ENCODE measurements around the gene RSPRY1. TPM values are rescaled to one million over a fixed set of nuclear protein-coding genes. Genes with fewer than 3 reads are reported as not detected.
"Not testable (repeated sequence)": the region's sequence is repeated elsewhere in the genome, so short reads cannot be mapped to it uniquely, and the experiment has no call there.

RSPRY1 gene
- total RNA-seq, 2 experiments from 2014 or later = 32.6 to 33.7 TPM

DNA sequence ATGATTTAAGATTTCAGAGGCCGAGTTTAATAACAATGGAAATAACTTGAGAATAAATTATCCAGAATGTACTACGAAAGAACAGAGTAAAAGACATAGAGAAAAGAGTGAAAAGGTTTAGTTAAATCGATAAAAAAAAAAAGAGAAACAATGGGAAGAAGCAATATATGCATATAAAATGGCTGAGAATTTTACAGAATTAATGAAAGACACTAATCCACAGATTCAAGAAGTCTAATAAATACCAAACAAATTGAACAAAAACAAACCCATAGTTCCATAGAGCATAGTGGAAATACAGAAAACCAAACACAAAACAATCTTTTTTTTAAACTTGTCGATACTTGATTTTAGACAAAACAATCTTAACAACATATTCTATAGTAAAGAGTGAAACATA, 2.0 kb upstream of the RSPRY1 start:
- Mint-ChIP-seq H3K9me3 (ENCODE audit: low read depth) (no peaks in the 10 kb centered on the region), H3K27me3 (no peaks in the 10 kb centered on the region), H3K36me3 (peaks cover 2% of the 10 kb centered on the region), H3K27ac (no peak overlapping the region), H3K4me1 (peaks cover 37% of the 10 kb centered on the region), H3K4me3 (peak overlapping the region; percentile 97)
- CTCF ChIA-PET = interaction anchor here (1.3 to 1.9 kb wide), 2 partner anchors 91 to 101 kb away, joined by 4 to 8 read pairs; no protein-coding TSS in a partner anchor
- ATAC-seq (no peak), DNase-seq (no peak)

DNA sequence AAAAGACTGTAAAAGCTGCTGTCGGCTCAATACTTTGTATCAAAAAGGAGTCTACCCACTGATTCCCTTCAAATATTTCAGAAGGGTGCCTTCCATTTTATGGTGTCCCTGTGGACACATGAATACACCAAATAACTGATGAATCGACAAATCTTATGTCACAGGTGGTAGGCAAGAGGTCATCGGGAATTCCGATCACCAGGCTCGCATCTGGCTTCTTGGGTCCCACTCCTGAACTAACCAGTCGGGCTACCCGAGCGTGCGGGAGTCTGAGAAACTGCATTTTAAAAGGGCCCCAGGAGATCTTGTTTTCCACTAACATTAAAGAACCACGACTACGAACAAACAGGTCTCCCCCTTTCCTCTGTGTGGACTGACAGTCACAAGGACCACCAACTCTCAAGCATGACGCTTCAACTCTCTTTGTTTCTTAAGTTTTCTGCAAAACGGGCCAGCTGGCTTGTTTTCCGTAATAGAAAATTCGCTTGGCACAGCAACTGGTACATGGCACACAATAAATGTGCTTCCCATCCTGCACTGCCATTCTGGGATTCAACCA, 1.2 kb upstream of the RSPRY1 start:
- DNase-seq = no peak
- CTCF ChIA-PET = interaction anchor here (0.6 to 3.7 kb wide), 6 partner anchors 10 to 347 kb away, joined by 3 to 16 read pairs (median 5); partner anchors contain the start of gene CPNE2
- H3K36me3 Mint-ChIP-seq = peaks cover 6% of the 10 kb centered on the region

DNA sequence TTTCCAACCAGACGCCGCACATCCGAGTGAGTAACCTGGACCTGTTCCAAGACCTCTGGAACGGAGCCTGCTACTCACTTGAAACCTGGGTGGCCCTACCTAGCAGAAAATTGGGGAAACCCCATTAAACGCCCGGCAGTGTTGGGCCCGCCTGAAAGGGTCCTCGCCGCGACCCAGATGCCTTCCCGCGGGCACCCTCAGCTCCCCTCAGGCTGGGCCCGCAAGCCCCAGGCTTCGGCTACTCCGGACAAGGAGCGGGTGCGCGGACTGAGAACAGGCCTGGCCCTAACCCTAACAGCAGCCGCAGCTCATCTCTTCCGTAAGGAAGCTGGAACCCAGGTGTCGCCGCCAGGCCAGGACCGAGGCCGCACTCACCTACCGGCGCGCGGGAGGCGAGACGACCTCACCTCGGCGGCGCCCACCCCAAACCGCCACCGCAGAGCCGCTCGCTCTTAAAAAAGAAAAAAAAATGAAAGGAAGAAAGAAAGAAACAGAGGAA, 634 bp upstream of the RSPRY1 start:
- peaks cover 9% of the 10 kb centered on the region for H3K36me3 Mint-ChIP-seq
- peak overlapping the region; percentile 93 for H3K27ac Mint-ChIP-seq
- CTCF ChIA-PET = interaction anchor here (0.7 to 3.7 kb wide), 11 partner anchors 9 to 342 kb away, joined by 3 to 16 read pairs (median 4); partner anchors contain the start of gene CPNE2
- DNase-seq (no peak), ATAC-seq (peak; percentile 27)
- no peaks in the 10 kb centered on the region for H3K9me3 Mint-ChIP-seq (ENCODE audit: low read depth)
- H3K27me3 Mint-ChIP-seq = no peaks in the 10 kb centered on the region
- peak overlapping the region; percentile 97 for H3K4me3 Mint-ChIP-seq
- H3K4me1 Mint-ChIP-seq = peaks cover 39% of the 10 kb centered on the region

More for the DNA sequence above, 1.2 kb upstream of the RSPRY1 start:
- peaks cover 39% of the 10 kb centered on the region for H3K4me1 Mint-ChIP-seq
- H3K27ac Mint-ChIP-seq = peak overlapping the region; percentile 93
- ATAC-seq = no peak
- peak overlapping the region; percentile 97 for H3K4me3 Mint-ChIP-seq
- no peaks in the 10 kb centered on the region for H3K27me3 Mint-ChIP-seq
- no peaks in the 10 kb centered on the region for H3K9me3 Mint-ChIP-seq (ENCODE audit: low read depth)

DNA sequence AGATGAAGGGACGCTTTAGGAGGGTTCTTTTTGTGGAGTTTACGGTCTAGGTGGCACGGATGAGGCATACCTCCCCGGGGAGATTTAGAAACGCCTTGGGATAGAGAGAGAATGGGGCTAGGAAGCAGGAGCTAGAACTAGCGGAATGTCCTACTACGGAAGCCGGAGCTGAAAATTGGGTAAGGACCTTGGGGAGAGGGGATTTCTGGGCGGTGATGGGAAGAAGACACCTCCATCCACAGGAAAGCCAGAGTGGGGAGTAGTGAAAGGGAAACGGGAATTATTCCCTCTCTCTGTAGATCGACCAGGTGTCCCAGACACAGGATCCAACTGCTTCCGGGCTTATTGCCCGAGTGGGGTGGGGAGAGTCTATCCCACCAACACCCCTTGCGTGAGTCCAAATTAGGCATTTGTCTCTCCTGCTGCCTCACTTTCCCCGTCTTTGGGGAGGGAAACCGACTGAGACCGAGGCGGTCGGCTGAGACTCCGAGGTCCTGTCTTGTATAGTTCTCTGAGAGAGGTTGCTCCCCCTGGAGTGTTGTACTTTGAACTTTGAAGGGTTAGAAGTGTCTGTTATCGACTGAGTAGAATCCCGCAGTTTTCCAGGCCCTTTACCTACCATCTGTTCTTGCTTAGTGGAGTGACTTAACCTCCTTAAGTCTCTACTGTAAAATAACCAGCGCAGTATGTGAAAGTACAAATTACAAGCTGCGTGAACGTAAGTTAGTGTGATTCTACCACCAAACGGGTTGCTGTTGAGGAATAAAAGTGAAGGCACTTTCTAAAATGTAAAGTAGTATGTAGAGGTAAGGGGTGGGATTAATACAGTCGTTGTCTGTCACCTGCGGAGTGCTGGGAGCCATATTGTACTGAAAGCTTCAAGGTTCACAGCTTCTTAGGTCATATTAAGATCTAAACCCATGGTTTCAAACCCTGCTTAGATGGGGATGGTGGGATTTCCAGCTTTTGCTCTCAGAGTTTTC, 1.0 kb downstream of the RSPRY1 start:
- DNase-seq (peak; percentile 57), ATAC-seq (peak; percentile 2)
- Mint-ChIP-seq H3K27me3 (no peaks in the 10 kb centered on the region), H3K27ac (peak overlapping the region; percentile 93), H3K4me1 (peaks cover 41% of the 10 kb centered on the region), H3K36me3 (peaks cover 11% of the 10 kb centered on the region), H3K9me3 (ENCODE audit: low read depth) (no peaks in the 10 kb centered on the region), H3K4me3 (peak overlapping the region; percentile 97)
- CTCF ChIA-PET = interaction anchor here (0.6 to 3.7 kb wide), 6 partner anchors 9 to 235 kb away, joined by 3 to 16 read pairs (median 4); partner anchors contain the start of genes ARL2BP and CPNE2

DNA sequence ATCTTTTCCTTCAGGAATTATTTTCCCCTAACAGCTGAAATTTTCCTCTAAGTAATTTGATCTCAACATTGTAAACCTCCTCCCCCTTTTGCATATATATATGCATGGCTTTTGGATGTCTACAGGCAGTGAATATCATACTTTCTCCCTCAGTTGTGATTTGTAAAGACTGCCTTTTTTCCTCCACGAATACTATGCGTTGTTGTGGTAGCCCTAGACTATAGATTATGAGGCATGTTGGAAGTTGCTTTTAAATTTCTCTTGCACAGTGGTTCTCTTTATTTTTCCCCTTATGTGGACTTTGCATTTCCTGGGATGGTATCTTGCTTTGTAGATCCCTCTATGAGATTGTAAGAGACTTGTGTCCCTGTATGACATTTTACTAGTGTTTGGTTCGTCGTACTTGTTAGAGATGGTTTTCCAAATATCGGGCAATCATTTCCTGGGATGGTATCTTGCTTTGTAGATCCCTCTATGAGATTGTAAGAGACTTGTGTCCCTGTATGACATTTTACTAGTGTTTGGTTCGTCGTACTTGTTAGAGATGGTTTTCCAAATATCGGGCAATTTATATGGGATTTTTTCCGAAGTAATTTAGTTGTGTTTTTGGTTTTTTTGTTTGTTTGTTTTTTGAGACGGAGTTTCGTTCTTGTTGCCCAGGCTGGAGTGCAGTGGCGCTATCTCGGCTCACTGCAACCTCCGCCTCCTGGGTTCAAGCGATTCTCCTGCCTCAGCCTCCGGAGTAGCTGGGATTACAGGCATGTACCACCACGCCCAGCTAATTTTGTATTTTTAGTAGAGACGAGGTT, 2.0 kb downstream of the RSPRY1 start:
- not testable (repeated sequence) for DNase-seq; H3K27me3 Mint-ChIP-seq; ATAC-seq; H3K9me3 Mint-ChIP-seq (ENCODE audit: low read depth)
- peaks cover 10% of the 10 kb centered on the region for H3K36me3 Mint-ChIP-seq
- CTCF ChIA-PET = interaction anchor here (0.8 to 3.7 kb wide), 5 partner anchors 8 to 104 kb away, joined by 3 to 16 read pairs (median 4); partner anchors contain the start of genes ARL2BP and CPNE2
- H3K4me3 Mint-ChIP-seq = peak overlapping the region; percentile 97
- H3K4me1 Mint-ChIP-seq = peaks cover 41% of the 10 kb centered on the region
- peak overlapping the region; percentile 2 for H3K27ac Mint-ChIP-seq

DNA sequence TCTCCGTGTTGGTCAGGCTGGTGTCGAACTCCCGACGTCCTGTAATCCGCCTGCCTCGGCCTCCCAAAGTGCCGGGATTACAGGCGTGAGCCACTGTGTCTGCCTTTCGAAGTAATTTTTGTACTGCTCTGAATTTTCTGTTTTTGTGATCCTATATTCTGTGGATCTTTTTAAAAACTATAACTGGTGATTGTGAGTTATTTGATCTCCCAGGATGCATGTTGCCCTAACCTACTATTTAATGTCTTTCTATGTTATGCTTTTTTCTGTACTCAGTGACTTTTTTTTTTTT, 2.5 kb downstream of the RSPRY1 start:
- no peak for ATAC-seq
- CTCF ChIA-PET = no interaction called here
- H3K4me3 Mint-ChIP-seq = no peak overlapping the region
- H3K27me3 Mint-ChIP-seq = no peaks in the 10 kb centered on the region
- no peak for DNase-seq
- no peaks in the 10 kb centered on the region for H3K9me3 Mint-ChIP-seq (ENCODE audit: low read depth)
- no peak overlapping the region for H3K27ac Mint-ChIP-seq
- H3K36me3 Mint-ChIP-seq = peaks cover 12% of the 10 kb centered on the region
- H3K4me1 Mint-ChIP-seq = peaks cover 42% of the 10 kb centered on the region

DNA sequence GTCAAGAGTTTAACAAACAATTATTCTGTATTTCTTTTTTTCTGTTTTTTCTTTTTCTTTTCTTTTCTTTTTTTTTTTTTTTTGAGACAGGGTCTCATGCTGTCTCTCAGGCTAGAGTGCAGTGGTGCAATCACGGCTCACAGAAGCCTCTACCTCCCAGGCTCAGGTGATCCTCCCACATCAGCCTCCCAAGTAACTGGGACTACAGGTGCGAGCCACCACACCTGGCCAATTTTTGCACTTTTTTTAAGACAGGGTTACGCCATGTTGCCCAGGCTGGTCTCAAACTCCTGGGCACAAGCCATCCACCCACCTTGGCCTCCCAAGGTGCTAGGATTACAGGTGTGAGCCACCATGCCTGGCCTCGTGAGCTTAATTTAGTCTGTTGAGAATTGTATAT, 3.4 kb downstream of the RSPRY1 start:
- ATAC-seq; H3K4me3 Mint-ChIP-seq; H3K27me3 Mint-ChIP-seq; DNase-seq; H3K27ac Mint-ChIP-seq; H3K9me3 Mint-ChIP-seq (ENCODE audit: low read depth): not testable (repeated sequence)
- H3K4me1 Mint-ChIP-seq = peaks cover 38% of the 10 kb centered on the region
- CTCF ChIA-PET = interaction anchor here (0.7 kb wide), 1 partner anchor 793 kb away, joined by 3 read pairs; no protein-coding TSS in a partner anchor
- peaks cover 14% of the 10 kb centered on the region for H3K36me3 Mint-ChIP-seq

DNA sequence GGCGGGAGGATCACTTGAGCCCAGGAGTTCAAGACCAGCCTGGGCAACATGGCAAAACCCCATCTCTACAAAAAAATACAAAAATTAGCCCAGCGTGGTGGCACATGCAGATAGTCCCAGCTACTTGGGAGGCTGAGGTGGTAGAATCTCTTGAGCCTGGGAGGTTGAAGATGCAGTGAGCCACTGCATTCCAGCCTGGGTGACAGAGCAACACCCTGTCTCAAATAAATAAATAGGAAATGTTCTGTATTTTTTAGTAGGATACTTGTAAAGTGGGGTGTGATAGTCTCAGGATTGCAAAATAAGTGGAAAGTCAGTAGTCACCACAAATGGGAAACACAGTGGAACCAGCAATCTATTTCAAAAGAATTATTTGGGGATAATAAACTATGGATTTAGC, 4.0 kb downstream of the RSPRY1 start:
- no peaks in the 10 kb centered on the region for H3K27me3 Mint-ChIP-seq
- ATAC-seq (no peak), DNase-seq (no peak)
- no peak overlapping the region for H3K27ac Mint-ChIP-seq
- peaks cover 16% of the 10 kb centered on the region for H3K36me3 Mint-ChIP-seq
- no peak overlapping the region for H3K4me3 Mint-ChIP-seq
- CTCF ChIA-PET = interaction anchor here (0.7 kb wide), 1 partner anchor 792 kb away, joined by 3 read pairs; no protein-coding TSS in a partner anchor
- H3K9me3 Mint-ChIP-seq (ENCODE audit: low read depth) = no peaks in the 10 kb centered on the region
- peaks cover 35% of the 10 kb centered on the region for H3K4me1 Mint-ChIP-seq

DNA sequence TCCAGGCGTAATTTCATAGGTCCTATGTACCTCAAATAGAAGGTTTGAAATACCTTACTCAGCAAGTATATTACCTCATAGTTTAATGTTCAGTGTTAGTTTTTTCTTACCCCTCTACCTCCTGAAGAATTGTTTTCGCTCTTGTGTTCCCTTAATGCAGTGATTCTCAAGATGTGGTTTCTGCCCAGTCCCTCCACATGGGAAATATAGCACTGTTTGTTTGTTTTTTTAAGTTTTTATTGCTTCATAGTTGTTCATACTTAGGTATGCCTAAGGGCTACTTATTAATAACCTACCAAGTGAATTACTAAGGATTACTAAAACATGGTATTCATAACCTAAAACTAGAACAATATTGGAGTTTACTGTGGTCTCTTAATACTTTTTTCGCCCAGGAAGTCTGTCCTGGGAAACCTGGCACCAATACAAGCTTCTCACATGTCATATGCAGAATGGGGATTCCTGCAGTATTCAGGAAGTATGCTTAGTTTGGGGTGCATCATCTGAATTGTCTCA, 5.0 kb downstream of the RSPRY1 start:
- no peak for DNase-seq
- Mint-ChIP-seq H3K27ac (peak overlapping the region; percentile 17), H3K4me1 (peaks cover 33% of the 10 kb centered on the region), H3K9me3 (ENCODE audit: low read depth) (no peaks in the 10 kb centered on the region), H3K36me3 (peaks cover 16% of the 10 kb centered on the region), H3K27me3 (no peaks in the 10 kb centered on the region), H3K4me3 (no peak overlapping the region)
- no peak for ATAC-seq
- CTCF ChIA-PET = no interaction called here

DNA sequence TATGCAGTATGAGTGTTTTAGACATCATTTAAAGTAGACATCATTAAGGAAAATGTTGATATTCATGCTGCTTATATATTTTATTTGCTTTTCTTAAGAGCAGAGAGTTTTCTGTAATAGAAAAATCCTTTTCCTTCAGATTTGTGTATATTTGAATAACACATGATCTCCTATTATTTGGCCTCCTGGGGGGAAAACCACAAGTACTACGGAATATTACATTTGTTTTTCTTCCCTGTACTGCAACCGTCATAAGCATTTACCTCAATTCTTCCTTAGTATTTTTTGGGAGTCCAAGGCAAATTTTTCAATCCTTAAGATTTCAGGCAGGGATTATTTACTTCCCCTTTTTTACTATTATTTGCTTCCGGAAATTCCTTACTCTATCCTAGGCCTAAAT, 6.0 kb downstream of the RSPRY1 start:
- H3K4me3 Mint-ChIP-seq = no peak overlapping the region
- H3K27me3 Mint-ChIP-seq = no peaks in the 10 kb centered on the region
- H3K9me3 Mint-ChIP-seq (ENCODE audit: low read depth) = no peaks in the 10 kb centered on the region
- H3K36me3 Mint-ChIP-seq = peaks cover 18% of the 10 kb centered on the region
- CTCF ChIA-PET = no interaction called here
- H3K4me1 Mint-ChIP-seq = peaks cover 33% of the 10 kb centered on the region
- DNase-seq = no peak
- no peak for ATAC-seq
- no peak overlapping the region for H3K27ac Mint-ChIP-seq

DNA sequence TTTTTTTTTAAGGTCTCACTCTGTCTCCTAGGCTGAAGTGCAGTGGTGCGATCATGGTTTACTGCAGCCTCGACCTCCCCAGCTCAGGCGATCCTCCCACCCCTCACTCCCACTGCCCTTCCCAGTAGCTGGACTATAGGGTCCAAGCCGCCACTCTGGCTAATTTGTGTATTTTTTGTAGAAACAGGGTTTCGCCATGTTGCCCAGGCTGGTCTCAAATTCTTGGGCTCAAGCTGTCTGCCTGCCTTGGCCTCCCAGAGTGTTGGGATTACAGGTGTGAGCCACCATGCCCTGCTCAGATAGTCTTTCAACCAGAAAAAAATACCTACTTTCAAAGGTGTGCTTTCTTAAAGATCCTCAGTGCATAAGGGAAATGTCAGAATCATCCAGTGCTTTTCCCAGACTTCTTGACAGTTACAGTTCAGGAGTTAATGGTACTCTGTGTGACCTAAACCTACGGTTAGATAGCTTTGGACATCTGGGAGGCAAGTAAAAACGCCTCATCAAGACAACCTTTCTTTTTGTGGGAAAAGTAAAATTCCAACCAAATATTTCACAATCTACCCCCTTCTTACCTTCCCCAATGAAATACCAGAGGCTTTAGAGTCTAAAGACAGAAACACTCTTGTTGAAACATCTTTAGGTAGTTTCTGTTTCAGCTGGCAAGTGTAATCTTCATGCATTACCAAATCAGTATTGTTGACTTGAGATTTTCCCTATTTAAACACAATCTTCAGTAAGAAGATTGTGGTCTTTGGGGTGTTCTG, 6.8 kb downstream of the RSPRY1 start:
- Mint-ChIP-seq H3K27ac (no peak overlapping the region), H3K4me1 (peaks cover 27% of the 10 kb centered on the region), H3K27me3 (no peaks in the 10 kb centered on the region), H3K36me3 (peaks cover 18% of the 10 kb centered on the region), H3K4me3 (no peak overlapping the region), H3K9me3 (ENCODE audit: low read depth) (no peaks in the 10 kb centered on the region)
- DNase-seq = no peak
- ATAC-seq = no peak
- CTCF ChIA-PET = no interaction called here

DNA sequence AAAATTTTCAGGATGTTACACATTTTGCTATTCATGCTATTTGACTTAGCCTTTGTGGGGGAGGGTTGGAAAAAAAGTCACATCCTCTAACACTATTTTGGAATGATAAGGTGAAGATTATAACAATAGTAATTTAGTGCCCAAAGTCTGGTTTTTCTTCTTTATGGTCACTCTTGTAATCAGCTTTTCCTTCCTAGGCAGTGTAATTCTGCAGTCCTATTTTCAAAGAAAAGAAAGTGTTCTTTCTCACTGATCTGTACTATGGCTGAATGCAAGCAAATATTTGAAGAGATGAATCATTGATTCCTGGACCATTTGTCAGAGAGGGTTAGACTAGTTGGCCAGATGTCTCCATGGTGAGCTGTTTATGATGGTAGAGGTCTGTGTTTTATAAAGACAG, 8.4 kb downstream of the RSPRY1 start:
- H3K27me3 Mint-ChIP-seq = no peaks in the 10 kb centered on the region
- CTCF ChIA-PET = interaction anchor here (1.7 kb wide), 1 partner anchor 9 kb away, joined by 5 read pairs; the partner anchor contains the start of genes PSME3IP1 and RSPRY1
- peaks cover 21% of the 10 kb centered on the region for H3K36me3 Mint-ChIP-seq
- no peaks in the 10 kb centered on the region for H3K9me3 Mint-ChIP-seq (ENCODE audit: low read depth)
- no peak for ATAC-seq
- H3K4me1 Mint-ChIP-seq = peaks cover 17% of the 10 kb centered on the region
- DNase-seq = no peak
- no peak overlapping the region for H3K27ac Mint-ChIP-seq
- H3K4me3 Mint-ChIP-seq = no peak overlapping the region

All from activated CD8-positive, alpha-beta memory T cell treated with anti-CD3 and anti-CD28 coated beads, Interleukin-2, amount 10 ng/mL, durations not matched to agents 7 days and 5 days (primary cell).